ENCODE data around the gene TAC4.
A peak's percentile ranks its signal among the peaks of the same experiment; 100 is the strongest.
"Not testable (repeated sequence)": the region's sequence is repeated elsewhere in the genome, so short reads cannot be mapped to it uniquely, and the experiment has no call there.

The TAC4 gene

DNA sequence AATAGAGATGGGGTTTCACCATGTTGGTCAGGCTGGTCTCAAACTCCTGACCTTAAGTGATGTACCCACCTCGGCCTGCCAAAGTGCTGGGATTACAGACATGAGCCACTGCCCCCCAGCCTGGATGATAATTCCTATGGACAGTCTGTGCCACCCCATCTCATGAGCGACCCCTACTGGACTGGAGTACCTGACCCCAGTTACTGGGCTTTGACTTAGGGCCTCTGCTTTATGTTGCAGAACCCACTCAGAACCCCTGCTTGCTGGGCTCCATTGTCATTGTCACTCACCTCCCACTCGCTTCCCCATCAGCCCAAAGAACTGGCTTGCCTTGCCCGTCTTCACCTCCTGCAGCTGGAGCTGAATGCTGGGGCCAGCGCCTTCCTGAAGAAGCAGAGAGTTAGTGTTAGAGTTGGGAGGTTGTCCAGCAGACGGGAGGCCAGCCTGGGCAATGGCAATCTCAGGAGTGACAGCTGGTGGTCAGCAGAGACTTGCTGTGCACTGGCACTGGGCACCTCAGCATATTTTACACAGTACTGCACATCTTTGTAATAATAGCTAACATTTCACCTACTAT, 4.0 kb downstream of the TAC4 start:
- DNase-seq (ENCODE audit: low read depth in 1 of 2, low spot score in 1 of 2) = no peak

DNA sequence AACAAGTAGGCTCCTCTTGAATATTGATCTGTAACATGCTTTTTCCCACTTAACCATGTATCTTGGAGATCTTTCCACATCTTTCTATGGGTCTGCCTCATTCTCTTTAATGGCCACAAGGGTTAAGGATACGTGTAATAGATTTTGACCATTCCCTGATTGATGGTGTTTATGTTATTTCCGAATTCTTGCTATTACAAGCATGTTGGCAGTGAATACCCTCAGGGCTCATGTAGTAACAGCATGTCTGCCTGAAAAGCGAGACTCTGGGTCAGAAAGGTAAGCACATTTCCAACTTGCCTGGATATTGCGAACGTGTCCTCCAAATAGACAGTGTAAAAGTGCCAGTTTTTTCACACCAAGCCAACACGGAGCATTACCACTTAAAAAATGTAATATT, 5.0 kb downstream of the TAC4 start:
- DNase-seq (ENCODE audit: low read depth in 1 of 2, low spot score in 1 of 2) = no peak

DNA sequence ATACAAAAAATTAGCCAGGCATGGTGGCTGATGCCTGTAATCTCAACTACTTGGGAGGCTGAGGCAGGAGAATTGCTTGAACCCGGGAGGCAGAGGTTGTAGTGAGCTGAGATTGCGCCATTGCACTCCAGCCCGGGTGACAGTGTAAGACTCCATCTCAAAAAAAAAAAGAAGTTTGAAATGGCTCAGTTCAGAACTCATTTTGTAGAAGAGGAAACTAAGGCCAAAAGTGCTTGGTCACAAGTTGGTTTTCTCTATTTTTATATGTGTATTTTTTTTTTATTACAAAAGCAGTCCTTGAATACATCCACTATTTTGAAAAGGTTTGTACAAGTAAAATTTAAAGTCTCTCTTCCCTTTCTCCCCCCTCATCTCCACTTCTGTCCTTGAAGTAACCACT, 5.5 kb downstream of the TAC4 start:
- DNase-seq (ENCODE audit: low read depth in 1 of 2, low spot score in 1 of 2) = no peak

DNA sequence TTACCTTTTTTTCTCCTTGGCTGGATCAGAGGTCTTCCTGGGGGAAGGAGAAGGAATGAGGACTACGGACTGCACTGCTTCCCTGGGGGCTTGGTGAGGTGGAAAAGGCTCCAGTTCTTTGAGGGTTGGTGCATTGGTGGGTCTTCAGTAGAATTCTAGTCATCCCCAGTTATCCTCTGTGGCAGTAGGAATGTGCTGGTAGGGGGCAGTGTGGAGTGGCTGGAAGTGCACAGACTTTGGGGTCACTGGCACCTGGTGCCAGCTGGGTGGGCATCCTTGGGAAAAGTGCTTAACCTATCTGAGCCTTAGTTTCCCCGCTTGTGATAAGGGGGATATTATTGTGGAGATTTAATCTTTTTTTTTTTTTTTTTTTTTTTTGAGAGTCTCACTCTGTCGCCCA, 6.3 kb downstream of the TAC4 start:
- DNase-seq (ENCODE audit: low read depth in 1 of 2, low spot score in 1 of 2) = no peak

DNA sequence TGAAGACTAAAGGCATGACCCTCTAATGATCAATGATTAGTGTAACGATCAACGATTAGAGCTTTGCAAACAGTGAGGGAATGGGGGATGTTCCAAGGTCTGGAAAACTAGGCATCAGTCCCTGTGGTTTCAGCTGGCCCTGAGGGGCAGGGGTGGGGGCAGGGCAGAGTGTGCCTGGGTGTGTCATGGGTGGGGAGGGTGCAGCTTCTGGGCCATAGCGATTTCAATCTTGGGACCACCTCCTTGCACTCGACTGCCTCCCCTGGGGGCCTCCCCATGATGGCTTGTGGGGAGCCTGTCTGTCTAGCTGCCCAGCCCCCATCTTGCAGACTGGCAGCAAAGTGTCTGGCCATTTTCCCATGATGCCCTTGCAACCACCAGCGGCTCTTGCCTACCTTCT, 8.4 kb downstream of the TAC4 start:
- DNase-seq (ENCODE audit: low read depth in 1 of 2, low spot score in 1 of 2) = no peak

DNA sequence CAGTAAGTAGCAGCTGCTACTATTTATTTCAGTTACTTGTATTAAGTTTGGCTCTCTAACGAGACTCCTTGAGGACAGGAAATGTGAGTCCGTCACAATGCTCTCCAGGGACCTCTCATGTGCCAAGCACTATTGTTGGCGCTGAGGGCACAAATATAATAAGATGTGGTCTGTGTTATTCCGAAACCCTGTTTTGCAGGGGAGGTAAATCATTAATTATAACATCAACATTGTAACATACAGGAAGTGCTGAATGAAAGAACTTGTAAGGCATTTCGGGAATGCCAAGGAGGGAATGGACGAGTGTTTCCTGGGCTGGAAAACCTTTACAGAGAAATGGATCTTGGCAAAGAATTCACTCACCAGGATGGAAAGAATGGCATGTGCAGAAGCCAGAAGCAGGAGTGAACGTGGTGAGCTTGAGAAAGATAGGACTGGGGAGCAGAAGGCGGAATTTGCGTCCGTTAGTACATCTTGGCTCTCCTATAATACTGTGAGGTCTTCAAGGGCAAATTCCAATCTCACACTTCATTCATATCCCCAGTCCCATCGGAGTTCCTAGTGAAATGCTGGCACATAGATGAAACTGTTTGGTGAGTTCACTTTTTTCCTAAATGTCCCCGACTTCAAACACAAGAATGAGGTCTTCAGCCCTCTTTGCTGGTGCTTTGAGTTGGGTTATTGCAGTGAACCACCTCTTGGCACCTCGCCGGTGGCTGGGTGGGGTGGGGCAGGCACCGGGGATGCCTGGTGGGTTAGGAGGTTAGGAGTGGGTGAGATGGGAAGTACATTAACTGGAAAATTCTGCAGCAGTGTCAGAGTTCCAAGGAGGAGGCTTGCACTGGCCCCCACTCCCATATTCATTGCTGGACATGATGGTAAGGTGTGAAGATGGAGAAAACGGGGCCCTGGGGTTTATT, 11.5 kb downstream of the TAC4 start:
- DNase-seq (ENCODE audit: low read depth in 1 of 2, low spot score in 1 of 2) = no peak

DNA sequence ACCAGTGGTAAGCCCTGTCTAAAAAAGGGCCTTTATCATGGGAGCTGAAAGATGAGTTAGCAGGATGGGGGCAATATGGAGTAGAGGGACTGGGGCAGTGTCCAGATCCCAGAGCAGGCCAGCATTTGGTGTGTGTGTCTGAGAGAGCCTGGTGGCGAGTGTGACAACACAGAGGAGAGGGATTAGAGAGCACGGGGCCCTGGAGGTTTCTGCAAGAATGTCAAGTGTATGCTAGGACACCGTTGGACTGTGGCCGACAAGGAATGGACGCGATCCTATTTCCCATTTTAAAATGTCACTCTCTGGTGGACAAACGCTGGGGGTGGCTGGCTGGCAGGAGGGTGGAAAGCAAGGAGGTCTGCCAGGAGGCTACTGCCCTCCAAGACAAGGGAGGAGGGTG, 12.4 kb downstream of the TAC4 start:
- DNase-seq (ENCODE audit: low read depth in 1 of 2, low spot score in 1 of 2) = no peak

DNA sequence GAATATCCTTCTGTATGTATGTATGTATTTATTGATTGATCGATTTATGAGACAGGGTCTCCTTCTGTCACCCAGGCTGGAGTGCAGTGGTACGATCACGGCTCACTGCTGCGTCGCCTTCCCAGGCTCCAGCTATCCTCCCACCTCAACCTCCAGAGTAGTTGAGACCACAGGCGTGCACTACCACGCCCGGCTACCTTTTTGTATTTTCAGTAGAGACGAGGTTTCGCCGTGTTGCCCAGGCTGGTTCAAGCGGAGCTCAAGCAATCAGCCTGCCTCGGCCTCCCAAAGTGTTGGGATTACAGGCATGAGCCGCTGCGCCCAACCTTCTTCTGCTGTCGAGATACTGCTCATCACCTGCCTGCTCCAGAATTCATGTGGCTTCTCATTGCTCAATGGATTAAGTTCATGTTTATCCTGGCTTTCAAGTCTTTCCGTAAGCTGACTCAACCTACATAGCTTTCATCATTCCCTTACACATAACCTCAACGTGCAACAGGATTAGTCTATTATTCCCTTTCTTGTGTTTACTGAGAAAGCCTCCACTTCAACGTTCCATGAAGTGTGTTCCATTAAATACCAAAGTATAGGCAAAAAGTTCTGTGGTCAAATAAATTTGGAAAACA, 13.6 kb downstream of the TAC4 start:
- no peak for DNase-seq (ENCODE audit: low read depth in 1 of 2, low spot score in 1 of 2)

DNA sequence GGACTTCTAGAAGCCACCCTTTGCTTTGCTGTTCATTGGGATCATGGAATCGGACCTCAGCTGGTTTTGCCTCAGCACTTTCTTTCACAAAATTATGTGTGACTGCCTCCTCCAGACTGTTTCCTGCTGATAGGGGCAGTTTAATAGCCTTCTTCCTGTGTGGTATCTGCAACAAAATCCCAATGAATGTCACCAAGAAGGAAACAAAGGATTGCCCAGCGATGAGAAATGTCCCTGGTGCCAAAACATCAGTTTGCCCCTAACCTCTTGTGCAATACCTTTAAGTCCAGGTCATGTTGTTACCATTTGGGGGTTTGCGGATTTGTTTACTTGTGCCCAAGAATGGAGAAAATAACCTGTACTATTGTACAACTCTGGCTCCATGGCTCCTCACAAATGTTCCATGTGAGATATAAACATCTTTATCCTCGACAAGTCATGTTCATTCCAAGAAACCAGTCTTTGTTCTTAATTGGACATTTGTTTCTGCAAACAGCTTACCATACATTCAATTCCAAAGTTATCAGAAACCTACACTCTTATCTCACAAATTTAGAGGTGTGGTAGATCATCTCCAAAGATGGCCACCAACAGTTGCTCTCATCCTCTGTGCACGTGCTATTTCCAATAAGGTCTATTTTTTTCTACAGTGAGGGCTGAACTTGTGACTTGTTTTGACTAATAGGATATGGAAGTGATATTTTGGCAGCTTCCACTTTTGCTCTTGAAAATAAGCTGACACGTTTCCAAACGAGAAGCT, 14.8 kb downstream of the TAC4 start:
- DNase-seq (ENCODE audit: low read depth in 1 of 2, low spot score in 1 of 2) = no peak

DNA sequence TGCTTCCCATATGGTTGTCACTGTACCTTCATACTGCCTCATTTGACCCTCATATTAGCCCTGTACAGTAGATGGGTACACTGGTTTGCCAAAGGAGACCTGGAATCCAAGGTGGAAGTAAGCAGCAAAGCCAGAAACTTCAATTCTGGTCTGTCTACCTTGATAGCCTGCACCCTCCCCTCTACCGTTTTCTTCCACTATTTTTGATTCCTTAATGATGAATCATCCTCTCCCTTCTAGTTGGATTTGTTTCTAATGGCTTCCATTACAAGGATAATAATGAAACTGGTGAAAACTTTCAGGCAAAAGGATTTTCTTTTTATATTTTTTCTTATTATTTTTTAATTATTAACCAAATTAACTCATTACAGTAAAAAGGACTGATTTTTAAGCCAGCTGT, 17.3 kb downstream of the TAC4 start:
- DNase-seq (ENCODE audit: low read depth in 1 of 2, low spot score in 1 of 2) = no peak

DNA sequence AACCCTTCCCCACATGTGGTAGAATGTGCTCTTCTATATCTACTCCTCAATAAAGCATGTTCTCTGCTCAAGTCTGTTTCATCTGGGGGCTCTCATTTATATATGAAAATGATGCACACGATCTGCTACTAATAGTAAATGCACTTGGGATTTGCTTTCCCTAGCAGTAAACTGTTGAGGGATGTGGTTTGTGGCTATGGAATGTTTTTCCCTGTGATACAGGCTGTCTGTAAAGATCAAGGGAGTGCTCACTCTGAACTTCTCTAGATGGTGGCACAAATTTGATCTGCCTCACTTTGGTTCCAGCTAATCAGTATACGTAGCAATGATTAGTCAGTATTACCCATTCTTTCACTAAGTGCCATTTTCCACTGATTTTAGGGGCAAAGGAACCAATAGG, 18.8 kb downstream of the TAC4 start:
- DNase-seq (ENCODE audit: low read depth in 1 of 2, low spot score in 1 of 2) = no peak

DNA sequence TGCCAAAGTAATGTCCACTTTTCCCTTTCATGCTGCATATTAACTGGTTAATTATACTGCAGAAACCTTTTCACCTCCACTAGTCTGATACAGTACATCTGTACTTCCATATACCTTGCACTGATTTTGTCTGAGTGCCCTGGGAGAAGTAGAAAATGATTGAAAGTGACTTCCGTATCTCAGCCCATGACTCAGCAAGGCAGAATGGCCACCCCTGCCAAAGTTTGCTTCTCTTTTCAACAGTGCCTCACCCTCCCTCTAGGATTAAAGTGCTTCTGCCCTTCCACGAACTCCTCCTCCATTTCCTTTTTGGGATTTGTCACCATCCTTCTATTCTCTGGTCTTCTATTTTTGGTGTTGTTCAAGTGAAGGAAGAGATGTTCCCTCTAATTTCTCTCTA, 19.5 kb downstream of the TAC4 start:
- not testable (repeated sequence) for DNase-seq (ENCODE audit: low read depth in 1 of 2, low spot score in 1 of 2)

DNA sequence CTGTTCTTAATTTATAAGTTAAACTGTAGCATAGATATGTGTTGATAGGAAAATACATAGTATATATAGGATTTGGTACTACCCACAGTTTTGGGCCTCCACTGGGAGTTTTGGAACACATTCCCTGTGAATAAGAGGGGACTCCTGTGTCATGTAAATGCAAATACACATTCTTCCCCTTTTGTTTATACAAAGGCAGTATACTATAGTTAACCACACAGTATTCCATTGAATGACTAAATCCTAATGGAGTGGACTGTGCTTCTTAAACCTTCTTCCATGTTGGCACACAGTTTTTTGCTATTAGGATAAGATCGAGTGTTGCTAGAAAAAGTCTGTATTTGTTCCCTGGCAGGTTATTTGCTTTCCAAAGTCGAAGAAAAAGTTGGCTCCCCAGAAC, 22.2 kb downstream of the TAC4 start:
- DNase-seq (ENCODE audit: low read depth in 1 of 2, low spot score in 1 of 2) = no peak

DNA sequence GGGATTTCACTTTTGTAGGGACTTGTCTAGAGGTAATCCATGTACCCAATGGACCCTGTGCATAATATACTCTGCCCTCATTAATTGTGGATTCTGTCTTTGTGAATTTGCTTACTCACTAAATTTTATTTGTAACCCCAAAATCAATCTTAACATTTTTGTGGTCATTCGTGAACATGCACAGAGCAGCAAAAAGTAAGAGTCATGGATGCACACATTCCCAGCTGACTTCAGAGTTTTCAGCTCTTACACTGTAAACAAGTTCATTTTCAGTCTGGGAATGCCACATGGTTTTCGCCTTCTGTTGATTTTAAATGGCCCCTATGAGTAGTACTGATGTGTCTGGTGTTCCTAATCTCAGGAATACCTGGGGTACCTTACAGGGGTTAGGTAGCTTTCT, 24.3 kb downstream of the TAC4 start:
- DNase-seq (ENCODE audit: low read depth in 1 of 2, low spot score in 1 of 2) = no peak

DNA sequence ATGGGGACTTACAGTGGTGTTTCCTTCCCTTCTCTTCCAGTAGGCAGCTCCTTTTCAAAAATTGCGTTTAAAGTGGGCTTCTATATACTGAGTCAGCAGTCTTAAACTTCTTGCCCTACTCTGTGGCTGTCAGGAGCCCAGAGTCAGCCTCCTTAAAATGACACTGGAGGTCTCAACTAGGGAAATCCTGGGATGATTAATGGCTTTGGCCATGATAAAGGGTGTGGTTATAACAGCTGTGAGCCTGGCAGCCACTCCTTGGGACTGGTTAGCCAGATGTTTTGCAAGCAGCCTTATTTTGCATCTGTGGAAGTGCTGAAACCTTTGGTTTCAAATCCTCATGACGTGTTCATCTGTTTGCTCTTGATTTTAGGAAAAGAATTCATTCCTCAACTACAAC, 25.0 kb downstream of the TAC4 start:
- DNase-seq (ENCODE audit: low read depth in 1 of 2, low spot score in 1 of 2) = no peak

DNA sequence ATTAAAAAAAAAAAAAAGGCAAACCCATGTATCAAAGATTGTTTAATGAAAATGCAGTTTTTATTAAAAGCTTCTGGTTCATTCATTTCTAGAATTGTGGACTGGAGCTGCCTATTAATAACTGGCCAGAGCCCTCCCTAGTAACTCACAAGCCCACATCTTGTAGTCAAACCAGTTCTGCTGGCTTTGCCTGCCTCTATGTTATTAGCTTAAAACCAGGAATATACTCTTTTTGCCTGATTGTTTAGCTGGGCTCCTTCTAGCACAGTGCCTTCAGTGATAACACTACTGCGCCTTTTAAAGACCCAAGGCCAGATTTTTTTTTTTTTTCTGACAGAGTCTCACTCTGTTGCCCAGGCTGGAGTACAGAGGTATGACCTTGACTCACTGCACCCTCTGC, 26.0 kb downstream of the TAC4 start:
- DNase-seq (ENCODE audit: low read depth in 1 of 2, low spot score in 1 of 2) = no peak

DNA sequence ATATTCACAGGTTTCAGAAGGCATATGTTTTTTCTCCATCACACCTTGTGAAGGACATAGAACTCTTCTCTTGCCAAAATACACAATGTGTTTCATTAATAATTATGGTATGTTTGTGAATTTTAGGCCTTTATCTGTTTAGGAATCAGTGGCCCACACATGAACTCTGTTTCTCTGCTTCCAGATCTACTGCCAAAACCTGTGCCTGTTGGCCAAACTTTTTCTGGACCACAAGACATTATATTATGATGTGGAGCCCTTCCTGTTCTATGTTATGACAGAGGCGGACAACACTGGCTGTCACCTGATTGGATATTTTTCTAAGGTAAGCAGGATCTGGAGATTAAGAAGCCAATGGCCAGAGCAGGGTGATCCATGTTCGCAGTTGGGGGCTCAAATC, 26.4 kb downstream of the TAC4 start:
- no peak for DNase-seq (ENCODE audit: low read depth in 1 of 2, low spot score in 1 of 2)

DNA sequence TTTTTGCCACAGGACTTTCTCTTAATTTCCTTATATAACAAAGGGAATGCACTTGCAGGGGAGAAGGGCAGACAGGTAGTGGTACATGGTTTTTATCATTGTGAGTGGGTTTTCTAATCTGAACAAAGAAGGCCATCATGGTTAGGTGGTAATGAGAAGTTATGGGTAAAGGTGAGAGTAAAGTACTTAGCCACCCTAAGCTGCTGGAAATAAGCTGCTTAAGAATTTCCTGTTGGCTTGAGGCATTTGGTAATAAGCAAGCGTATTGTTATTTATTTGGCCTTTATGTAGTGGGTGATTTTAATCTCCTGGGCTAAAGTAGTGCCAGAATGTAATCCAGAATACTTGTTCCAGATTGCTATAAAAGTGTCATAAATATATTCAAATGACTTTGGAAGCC, 27.1 kb downstream of the TAC4 start:
- DNase-seq (ENCODE audit: low read depth in 1 of 2, low spot score in 1 of 2) = no peak

DNA sequence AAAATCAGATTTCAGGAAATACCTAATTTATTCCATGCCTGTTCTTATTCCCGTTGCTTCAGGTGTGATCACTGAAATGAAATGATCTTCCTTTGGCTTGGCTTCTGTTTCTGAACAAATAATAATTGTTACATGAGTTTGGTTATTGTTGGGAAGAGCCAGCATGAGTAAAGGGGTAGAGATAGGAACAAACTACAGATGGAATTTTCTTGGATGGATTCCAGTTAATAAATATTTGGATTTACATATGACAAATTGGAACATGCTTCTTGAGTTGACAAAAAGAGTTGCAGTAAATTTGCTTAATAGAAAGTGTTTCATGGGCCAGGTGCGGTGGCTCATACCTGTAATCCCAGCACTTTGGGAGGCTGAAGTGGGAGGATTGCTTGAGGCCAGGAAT, 28.2 kb downstream of the TAC4 start:
- DNase-seq (ENCODE audit: low read depth in 1 of 2, low spot score in 1 of 2) = no peak

DNA sequence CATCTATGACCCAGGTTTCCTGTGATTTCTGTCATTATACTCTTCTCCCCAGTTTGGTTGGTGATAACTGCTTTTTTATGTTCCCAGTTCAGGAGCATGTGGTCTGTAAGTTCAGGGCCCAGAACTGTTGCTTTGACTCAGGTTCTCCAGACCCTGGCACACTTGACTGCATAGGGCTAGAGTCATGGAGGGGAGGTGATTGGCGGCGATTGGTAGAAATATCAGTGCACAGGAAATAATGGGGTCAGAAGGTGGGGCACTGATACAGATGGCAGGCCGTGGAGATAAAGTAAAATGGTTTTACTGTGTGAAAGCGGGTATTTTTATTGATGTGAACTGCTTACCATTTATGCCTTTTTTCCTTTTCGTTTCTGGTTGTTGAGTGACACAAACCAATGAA, 28.7 kb downstream of the TAC4 start:
- DNase-seq (ENCODE audit: low read depth in 1 of 2, low spot score in 1 of 2) = no peak

DNA sequence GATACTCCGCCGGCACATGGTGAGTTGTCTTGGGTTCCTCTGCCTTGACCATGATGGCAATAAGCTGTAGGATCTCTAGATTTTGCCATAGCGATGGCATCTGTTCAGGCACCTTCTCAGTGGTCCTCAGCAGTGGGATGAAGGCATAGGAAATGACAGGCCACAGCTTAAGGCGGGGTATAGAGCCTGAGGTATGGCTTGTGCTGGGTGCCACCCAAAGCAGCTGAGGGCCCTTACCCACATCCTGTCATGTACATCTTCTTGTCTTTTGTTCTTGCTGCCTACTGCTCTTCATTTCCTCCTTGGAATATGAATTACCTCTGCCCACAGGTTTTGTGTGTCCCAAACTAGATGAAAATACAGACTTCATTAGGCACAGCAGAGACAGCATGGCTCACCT, 29.9 kb downstream of the TAC4 start:
- peak; percentile 8 to 25 for DNase-seq (ENCODE audit: low read depth in 1 of 2, low spot score in 1 of 2)

DNA sequence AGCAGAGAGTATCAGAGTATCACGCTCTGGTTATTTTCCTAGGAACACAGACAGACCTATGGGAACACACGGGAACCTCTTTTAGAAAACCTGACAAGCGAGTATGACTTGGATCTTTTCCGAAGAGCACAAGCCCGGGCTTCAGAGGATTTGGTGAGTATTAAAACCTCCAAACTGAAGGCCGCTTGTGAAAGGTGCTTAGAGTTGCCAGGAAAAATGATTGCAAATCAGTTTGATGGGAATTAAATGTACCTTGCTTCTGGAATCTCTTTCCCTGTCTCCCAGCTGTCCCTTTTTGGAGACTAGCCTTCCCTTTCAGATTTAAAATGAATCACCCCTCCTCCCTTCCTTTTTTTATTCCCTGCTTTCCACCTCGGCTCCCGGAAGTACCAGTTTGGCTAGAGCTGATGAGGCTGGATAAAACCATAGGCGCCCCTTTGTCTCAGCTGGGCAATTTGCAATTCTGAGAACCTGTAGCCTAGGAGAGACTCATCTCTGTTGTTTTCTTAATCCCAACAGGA, 32.0 kb downstream of the TAC4 start:
- DNase-seq (ENCODE audit: low read depth in 1 of 2, low spot score in 1 of 2) = no peak

Measured in activated T-helper 1 cell treated with anti-CD3 and anti-CD28 coated beads, Interleukin-2, amount 50 U/mL, for 16 hours (primary cell).